Measurements from ENCODE around the gene BMPER.

The BMPER gene

GRCh38 chr7:34191771-34192479 is 286.6 kb downstream of the BMPER start:
- DNase-seq, result no peak

DNA sequence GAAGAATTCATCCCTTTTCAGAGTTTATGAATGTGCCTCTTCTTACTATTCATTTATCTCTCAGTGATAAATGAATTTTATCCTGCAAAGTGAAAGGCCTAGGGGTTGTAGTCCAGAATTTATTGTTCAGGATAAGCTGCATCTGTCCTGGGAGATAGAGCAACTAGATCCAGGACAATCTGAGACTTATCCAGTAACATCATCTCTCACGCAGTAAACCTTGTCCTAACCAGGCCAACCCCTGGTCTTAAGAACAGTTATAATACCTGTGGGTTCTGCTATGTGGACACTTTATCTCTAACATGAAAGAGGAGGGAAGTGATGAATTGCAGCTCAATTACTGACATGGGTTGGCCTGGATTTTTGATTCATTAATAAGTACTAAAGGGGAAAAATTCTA is 287.6 kb downstream of the BMPER start:
- no peak for DNase-seq

GRCh38 chr7:34198231-34198641 is 292.9 kb downstream of the BMPER start:
- no peak for DNase-seq
